ENCODE results near the gene PGM1. TPM values are rescaled to one million over a fixed set of nuclear protein-coding genes. Genes with fewer than 3 reads are reported as not detected.

The PGM1 gene
- total RNA-seq, 2 experiments from 2014 or later: 43.2 to 56.9 TPM

GRCh38 chr1:63619558-63619957 is 26.3 kb downstream of the PGM1 start:
- Histone ChIP-seq H2AFZ (ENCODE audit: low read length) (no peak overlapping the region), H3K4me2 (ENCODE audit: low read length) (no peak overlapping the region), H3K9me2 (ENCODE audit: insufficient read depth, low read length) (no peaks in the 10 kb centered on the region), H3K4me1 (ENCODE audit: insufficient read depth, low read length, poor library complexity, severe bottlenecking) (no peaks in the 10 kb centered on the region), H3K79me2 (ENCODE audit: insufficient read depth, low read depth, low read length) (no peaks in the 10 kb centered on the region), H3K4me3 (ENCODE audit: low read depth, low read length, poor library complexity, severe bottlenecking) (no peak overlapping the region), H3K36me3 (ENCODE audit: insufficient read depth, low read length) (no peaks in the 10 kb centered on the region), H4K20me1 (ENCODE audit: insufficient read depth, low read length) (peaks cover 3% of the 10 kb centered on the region), H3K27ac (ENCODE audit: low read depth, low read length, poor library complexity, severe bottlenecking) (no peak overlapping the region), H3K9me3 (ENCODE audit: low read length) (no peaks in the 10 kb centered on the region)
- BruUV-seq (replicated peaks): no TSS peak
- no peak for TF ChIP-seq CTCF (conservative IDR thresholded peaks at IDR 0.05; ENCODE audit: low read length)
- no peak for TF ChIP-seq EZH2phosphoT487 (IDR thresholded peaks at IDR 0.05; ENCODE audit: borderline replicate concordance, low read depth, low read length)
- ChIA-PET POLR2A (interaction anchor here (1.1 kb wide), 1 partner anchor 518 kb away, joined by 3 read pairs; no protein-coding TSS in a partner anchor), CTCF (ENCODE audit: unreplicated experiment) (no interaction called here)
- intact Hi-C loops (cut with micrococcal nuclease; ENCODE audit: unreplicated experiment): loop anchor here (5.0 kb wide), 1 partner anchor 298 kb away; no protein-coding TSS in a partner anchor
- DNase-seq (ENCODE audit: low spot score): no peak

GRCh38 chr1:63620671-63621070 is 27.5 kb downstream of the PGM1 start:
- Histone ChIP-seq H3K4me3 (ENCODE audit: low read depth, low read length, poor library complexity, severe bottlenecking) (no peak overlapping the region), H3K9me3 (ENCODE audit: low read length) (no peaks in the 10 kb centered on the region), H3K9me2 (ENCODE audit: insufficient read depth, low read length) (no peaks in the 10 kb centered on the region), H4K20me1 (ENCODE audit: insufficient read depth, low read length) (peaks cover 3% of the 10 kb centered on the region), H3K4me2 (ENCODE audit: low read length) (no peak overlapping the region), H3K79me2 (ENCODE audit: insufficient read depth, low read depth, low read length) (no peaks in the 10 kb centered on the region), H3K27ac (ENCODE audit: low read depth, low read length, poor library complexity, severe bottlenecking) (no peak overlapping the region), H3K4me1 (ENCODE audit: insufficient read depth, low read length, poor library complexity, severe bottlenecking) (no peaks in the 10 kb centered on the region), H2AFZ (ENCODE audit: low read length) (no peak overlapping the region), H3K36me3 (ENCODE audit: insufficient read depth, low read length) (no peaks in the 10 kb centered on the region)
- intact Hi-C loops (cut with micrococcal nuclease; ENCODE audit: unreplicated experiment): no loop called here
- no TSS peak for BruUV-seq (replicated peaks)
- DNase-seq (ENCODE audit: low spot score): no peak
- TF ChIP-seq EZH2phosphoT487 (IDR thresholded peaks at IDR 0.05; ENCODE audit: borderline replicate concordance, low read depth, low read length): no peak
- TF ChIP-seq CTCF (conservative IDR thresholded peaks at IDR 0.05; ENCODE audit: low read length): no peak
- CTCF ChIA-PET (ENCODE audit: unreplicated experiment): interaction anchor here (0.5 kb wide), 1 partner anchor 1206 kb away, joined by 17 read pairs; no protein-coding TSS in a partner anchor
- POLR2A ChIA-PET: interaction anchor here (0.6 kb wide), 1 partner anchor 617 kb away, joined by 3 read pairs; no protein-coding TSS in a partner anchor

- TF ChIP-seq CTCF (conservative IDR thresholded peaks at IDR 0.05; ENCODE audit: low read length) (no peak), EZH2phosphoT487 (IDR thresholded peaks at IDR 0.05; ENCODE audit: borderline replicate concordance, low read depth, low read length) (no peak)
- POLR2A ChIA-PET: no interaction called here
- no peak overlapping the region for H3K4me2 ChIP-seq (ENCODE audit: low read length)
- H3K27ac ChIP-seq (ENCODE audit: low read depth, low read length, poor library complexity, severe bottlenecking): no peak overlapping the region
- H3K4me3 ChIP-seq (ENCODE audit: low read depth, low read length, poor library complexity, severe bottlenecking): no peak overlapping the region
- H3K79me2 ChIP-seq (ENCODE audit: insufficient read depth, low read depth, low read length): no peaks in the 10 kb centered on the region
- intact Hi-C loops (cut with micrococcal nuclease; ENCODE audit: unreplicated experiment): no loop called here
- BruUV-seq (replicated peaks): no TSS peak
- H3K36me3 ChIP-seq (ENCODE audit: insufficient read depth, low read length): no peaks in the 10 kb centered on the region
- no peak for DNase-seq (ENCODE audit: low spot score)
- peaks cover 2% of the 10 kb centered on the region for H4K20me1 ChIP-seq (ENCODE audit: insufficient read depth, low read length)
- H3K9me2 ChIP-seq (ENCODE audit: insufficient read depth, low read length): no peaks in the 10 kb centered on the region
- CTCF ChIA-PET (ENCODE audit: unreplicated experiment): interaction anchor here (0.5 kb wide), 1 partner anchor 1206 kb away, joined by 17 read pairs; no protein-coding TSS in a partner anchor
- no peak overlapping the region for H2AFZ ChIP-seq (ENCODE audit: low read length)
- no peaks in the 10 kb centered on the region for H3K4me1 ChIP-seq (ENCODE audit: insufficient read depth, low read length, poor library complexity, severe bottlenecking)
- H3K9me3 ChIP-seq (ENCODE audit: low read length): no peaks in the 10 kb centered on the region
Observed at GRCh38 chr1:63621075-63621474, 27.9 kb downstream of the PGM1 start.
